GF-D8 (cell line): Measurements from ENCODE around the gene FOXK1.

ENCODE experiments used
- DNase-seq: peaks from one replicate; lab custom pipeline; 2025; lab: John Stamatoyannopoulos, UW

FOXK1 gene

DNA sequence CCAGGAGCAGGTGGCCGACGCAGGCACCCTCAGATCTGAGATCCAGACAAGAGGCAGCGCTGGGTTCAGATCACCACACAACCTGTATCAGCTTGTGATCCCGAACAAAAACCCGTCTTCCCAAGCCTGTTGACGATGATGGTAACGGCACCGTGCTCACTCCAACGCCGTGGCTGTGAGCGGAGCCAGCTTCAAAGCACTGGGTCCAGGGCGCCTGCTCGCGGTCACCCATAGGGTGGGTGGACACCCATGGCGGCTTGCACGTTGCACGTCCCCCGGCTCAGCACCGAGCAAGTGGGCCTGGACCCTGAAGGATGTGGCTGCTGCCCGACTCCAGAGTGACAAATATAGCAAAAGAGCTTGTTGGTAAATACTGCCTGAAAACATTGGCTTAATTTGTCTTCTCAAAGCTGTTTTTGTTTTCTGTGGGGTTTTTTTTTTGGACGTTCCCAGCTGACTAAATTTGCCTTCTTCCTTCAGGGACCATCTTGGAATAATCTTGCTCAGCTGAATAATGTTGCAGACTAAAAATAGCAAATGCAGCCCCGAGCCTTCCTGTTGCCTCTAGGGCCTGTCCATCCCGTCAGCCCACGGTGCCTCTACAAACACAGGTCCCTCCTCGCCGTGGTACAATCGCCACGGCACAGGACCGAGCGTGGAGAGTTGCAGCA lies 41.0 kb downstream of the FOXK1 start:
- no peak for DNase-seq

DNA sequence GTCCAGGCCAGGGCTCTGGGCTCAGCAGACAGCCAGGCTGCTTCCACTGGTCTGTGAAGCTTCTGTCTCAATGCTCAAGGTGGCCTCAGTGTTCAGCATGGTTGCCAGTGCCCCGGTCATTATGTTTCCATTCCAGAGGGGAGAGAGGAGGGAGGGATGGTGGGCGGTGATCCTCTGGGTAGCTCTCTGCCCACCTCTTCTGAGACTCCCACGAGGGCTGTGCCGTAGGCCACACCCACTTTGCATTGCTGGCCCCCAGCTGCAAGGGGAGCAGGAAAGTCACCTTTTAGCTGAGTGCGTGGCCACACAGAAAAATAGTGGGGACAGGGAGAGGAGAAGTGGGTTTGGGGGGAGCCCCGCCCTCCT lies 42.5 kb downstream of the FOXK1 start:
- DNase-seq = no peak

DNA sequence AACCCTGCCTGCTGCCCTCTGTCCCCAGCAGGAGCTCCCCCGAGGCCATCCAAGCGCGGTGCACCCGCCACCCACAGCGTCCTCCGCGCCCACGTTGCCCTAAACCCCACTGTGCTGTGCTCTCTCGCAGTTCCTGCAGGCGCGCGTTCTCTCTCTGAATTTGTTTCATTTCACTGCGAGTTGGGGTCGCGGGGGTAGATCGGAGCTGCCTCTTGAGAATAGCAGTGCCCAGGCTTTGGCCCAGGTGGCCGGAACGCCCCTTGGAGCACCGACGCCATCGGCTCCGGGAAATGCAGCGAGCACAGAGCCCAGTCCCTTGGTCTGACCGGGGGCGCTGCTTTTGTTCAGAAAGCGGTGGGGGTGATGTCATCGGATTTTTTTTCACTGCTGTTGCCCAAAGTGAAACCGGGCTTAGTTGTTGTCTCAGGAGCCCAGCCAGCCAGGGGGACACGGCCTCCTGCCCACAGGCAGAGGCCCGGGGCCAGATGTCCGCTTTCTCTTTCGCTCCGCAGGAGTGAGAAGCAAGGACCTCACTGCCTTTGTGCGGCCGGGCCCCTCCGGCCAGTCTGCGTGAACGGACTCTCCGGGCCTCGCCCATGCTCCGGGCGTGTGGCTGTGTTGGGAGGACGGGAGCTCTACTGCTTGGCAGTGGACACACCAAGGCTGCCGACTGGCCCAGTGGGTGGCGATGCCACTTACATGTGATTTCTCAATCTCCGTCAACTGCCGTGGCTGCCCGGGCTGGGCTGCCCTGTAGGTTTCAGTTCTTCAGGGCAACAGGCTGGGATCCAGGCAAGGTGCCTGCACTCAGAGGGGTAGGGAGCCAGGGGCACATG lies 43.1 kb downstream of the FOXK1 start:
- DNase-seq = no peak

DNA sequence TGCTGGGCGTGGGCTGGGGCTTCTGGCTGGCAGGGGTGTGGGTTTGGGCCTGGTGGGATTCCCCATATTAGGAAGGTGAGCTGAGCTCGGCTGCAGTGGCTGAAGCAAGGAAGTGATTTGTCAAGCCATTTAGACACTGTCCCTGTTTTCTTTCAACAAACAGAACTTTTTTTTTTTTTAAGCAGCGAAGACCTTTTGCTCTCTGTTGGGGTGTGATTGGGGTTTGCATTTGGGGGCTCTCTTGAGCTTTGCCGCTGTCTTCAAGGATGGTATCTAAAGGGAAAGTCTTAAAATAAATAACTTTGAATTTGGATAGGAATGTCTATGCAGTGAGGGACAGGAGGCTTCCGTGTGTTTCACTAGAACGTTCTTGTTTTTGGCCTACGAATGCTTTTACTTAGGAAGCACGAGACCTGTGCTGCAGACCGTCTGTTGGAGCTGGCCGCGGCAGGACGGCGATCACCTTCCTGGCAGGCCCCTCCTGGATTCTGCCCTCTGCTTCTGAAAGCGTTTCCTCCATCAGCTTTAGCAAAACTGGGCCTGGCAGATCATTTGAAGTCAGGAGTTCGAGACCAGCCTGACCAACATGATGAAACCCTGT lies 43.9 kb downstream of the FOXK1 start:
- no peak for DNase-seq

DNA sequence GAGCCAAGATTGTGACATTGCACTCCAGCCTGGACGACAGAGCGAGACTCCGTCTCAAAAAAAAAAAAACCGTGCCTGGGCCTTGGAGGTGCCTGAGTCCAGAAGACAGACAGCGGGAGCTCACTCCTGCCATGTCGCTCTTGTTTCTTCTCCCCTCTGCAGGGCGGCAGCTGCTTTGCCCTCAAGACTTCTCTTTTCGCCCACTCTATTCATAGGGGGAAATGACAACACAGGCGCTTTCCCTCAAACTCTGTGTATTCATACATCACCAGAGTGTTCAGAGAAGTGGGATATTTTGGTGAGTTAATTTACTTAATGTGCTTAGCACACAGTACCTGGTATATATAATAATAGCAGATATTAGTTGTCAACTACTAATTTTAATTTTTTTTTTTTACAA lies 44.5 kb downstream of the FOXK1 start:
- DNase-seq = no peak

DNA sequence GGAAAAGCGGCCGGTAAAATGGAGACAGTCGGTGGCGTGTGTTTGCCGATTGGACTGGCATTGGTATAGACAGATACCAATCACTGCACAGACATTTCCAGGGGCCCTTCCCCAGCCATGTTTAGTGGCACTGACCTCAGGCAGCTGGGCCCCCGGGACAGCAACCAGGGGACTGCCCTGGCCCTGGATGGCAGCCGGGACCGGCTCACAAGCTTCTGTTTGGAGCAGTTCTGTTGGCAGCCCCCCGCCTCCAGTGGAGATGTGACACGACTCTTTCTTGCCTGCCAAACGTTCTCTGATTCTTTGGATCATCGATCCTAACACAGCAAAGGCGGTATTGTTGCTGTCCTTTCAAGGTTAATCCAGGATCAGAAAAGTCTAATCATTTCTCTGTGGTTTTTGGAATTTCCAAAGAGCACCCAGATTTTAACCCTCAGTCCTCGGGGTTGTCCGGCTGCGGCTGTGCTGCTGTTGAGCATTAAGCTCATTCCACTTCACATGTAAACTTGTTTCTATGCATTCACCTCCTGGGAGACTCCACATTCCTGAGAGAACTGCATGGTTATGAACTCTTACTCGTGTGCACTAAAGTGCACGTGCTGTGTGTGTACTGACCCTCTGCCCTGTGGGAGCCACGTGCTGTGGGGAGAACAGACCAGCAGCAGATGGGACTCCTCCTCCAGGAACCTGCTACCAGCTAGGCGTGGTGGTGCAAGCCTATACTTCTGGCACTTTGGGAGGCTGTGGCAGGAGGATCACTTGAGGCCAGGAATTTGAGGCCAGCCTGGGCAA lies 46.0 kb downstream of the FOXK1 start:
- no peak for DNase-seq

DNA sequence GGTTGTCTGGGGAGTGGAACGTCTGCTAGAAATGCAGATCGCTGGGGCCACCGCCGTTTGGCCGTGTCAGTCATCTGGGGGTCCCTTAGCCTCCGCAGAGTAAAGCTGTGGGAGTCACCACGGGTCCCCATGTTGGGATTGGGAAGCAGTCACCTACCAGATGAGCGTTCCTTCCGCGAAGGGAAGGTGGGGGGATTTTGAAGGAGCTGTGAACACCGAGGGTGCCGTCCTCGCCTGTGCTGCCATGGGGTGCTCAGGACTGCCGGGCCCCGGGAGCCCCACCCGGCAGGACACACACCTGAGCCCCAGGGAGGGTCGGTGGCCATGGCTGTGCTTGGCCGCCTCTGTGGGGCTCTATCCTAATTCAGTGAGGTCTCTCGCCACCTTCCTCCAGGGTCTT lies 47.2 kb downstream of the FOXK1 start:
- DNase-seq = no peak

DNA sequence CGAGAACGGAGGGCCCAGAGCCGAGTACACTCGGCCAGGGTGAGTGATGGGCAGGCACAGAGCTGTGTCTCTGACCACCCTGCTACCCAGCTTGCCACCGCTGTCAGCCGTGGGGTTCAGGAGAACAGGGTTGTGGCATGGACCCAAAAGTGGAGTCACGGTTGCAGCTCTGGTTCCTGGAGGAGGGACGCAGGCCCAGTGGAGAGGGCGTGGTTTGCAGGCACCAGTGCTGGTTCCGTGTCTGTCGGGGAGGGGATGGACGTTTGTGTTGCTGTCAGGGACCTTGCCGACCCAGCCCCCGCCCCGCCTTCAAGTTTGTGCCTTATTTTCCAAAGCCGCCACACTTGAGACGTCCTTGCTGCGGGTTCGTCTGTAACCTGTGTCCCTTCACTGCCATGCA lies 48.2 kb downstream of the FOXK1 start:
- DNase-seq = no peak

DNA sequence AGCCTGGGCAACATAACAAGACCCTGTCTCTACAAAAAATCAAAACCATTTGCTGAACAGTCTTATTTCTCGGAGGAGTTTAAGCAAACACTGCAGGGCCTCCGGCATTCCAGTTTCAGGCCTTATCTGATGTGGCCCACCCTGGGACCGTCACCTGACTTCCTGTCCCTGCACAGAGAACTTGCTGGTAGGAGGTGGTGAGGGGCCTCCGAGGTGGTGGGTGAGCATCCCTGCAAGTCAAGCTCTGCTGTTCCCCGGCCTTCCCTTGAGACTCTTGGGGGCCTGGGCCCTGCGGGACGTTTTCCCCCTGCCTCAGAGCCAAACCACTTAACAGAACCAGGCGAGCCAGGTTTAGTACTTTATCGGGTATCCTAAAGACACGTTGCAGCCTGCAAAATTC lies 48.9 kb downstream of the FOXK1 start:
- no peak for DNase-seq

DNA sequence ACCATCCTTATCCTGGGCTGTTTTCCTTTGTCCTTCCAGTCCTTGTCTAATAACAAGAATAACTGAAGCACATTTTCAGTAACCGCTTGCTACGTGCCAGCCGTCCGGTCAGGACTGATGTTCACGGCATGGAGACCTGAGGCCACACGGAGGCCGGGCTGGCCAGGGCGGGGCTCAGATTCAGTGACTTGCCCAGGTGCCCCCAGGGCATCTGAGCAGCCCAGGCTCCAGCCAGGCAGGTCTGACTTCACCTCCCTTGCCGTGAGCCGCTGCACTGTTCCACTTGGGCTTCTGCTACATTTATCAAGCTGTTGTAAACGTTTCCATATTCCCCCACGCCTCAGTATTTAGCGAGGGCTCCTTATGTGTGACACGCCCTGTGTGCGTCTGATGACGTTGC lies 49.7 kb downstream of the FOXK1 start:
- no peak for DNase-seq

DNA sequence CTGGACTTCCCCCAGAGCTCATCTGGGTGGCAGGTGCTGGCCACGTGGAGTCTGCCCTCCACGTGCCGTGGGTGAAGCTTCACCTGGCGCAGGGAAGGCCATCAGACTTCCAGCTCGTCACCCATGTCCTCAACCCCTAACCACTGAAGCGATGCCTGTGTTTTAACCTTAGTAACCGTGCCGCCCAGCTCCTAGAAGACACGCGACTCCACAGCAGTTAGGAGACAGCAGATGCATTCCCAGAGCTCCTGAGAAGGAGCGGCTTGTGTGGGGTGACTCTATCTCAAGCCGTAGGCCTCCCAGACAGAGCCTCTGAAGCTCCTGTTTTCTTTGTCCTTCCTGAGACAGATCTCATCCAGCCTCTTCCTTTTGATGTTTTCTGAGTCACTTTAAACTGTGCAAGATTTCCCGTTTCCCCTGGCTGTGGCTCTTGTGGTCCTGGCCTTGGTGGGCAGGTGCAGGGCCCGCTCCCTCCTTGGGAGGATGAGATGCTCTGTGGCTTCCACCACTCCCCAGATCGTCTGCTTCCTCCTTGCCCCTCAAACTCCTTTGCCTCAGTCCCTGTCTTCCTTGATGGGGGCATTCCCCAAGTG lies 51.9 kb downstream of the FOXK1 start:
- peak; percentile 28 for DNase-seq

DNA sequence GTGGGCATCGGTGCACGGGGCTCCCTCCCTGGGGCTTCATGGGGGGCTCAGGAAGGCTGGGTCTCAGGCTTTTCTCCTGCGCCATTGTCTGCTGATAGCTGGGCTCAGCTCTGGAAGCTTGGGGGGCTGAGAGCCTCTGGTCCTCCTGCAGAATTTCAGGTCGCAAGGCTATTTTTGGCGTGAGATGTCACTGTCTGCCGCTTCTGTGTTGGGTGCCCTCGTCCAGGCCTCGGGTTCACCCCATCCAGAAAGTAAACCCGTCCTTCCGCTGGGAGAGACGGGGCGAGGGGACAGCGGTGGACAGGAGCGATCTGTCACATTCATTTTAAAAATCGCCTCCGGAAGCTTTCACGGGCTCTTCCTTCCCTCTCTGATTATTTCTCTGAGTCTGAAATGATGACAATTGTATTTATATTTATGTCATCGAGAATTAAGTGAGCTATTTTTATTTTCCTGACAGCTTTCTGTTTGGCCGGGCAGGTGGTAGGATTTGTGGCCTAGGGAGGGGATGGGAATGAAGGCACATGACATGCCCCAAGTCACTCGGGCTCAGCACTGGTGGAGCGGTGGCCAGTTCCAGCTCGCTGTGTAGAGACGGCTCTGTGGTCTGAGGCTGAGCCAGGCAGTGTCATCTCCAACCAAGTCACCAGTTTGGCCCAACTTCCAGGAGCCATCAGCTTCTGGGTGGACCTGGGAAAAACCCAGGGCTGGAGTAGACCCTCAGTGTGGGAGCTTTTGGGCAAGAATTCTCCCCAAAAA lies 52.7 kb downstream of the FOXK1 start:
- DNase-seq = no peak

DNA sequence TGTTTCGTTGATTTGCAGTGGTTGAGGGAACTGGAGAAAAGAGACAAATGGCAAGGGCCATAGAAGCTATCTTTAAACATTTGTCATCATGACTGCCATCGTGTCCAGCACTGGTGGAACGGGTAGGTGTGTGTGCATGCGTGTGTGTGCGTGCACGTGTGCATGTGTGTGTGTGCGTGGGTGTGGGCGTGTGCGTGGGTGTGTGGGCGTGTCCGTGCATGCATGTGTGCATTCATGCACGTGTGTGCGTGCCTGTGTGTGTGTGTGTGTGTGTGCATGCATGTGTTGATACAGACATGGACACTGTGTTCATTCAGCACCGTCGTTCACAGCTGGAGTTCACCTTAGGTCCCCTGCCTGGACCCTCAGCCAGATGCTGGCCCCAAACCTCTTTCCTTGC lies 55.2 kb downstream of the FOXK1 start:
- no peak for DNase-seq

DNA sequence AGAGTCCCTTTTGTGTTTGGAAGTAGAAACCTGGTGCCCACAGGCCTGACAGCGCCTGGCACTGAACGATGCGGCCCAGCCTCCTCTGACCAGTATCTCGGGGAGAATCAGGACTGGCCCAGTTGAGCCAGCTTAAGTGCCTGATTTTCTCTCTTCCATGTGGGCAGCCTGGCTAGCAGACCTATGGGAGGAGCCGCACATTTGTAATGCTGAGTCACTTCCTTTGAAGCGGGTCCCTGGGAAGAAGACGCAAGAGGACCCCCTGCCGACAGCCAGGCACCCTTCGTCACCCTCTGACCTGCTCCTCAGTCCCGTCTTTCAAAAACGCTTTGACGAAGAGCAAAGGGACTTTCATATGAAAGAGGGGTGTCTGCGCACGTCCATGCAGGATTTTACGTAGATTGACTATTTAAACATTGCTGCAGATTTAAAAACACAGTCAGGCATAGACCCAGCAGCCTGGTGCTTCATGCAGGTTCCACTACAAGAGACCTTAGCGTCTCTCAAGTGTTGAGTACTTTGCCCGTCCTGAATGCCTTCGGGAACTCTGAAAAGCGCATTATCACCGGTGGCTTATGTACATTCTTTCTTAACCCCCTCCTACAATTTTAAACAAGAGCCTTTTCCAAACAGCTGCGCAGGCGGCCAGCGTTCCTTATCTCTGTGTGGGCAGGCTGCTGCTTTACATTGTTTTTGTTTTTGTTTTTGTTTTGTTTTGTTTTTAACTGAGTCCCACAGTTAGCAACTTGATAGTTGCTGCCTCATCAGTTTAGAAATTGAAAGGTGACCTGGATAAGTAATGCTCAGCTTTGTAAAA lies 56.8 kb downstream of the FOXK1 start:
- DNase-seq = peak; percentile 70

DNA sequence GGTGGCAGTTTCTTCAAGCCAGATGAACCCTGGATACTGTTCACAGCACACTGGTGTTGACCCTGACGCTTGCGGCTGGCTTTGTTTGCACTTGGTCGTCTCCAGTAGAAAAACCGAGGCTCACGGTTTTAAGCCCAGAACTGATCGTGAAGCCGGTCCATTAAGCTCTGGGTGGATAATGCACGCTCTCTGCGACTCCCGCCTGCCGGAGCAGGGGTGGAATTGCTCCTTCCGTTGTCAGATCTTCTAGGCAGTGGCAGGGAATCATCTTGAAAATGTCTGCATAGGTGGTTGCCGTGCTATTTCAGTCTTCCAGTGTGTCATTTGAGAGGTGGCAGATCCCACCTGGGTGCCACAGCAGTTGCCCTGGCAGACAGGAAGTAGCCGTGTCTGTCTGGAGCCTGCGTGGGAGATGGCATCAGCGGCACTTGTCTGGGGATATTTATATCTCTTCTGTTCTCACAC lies 57.5 kb downstream of the FOXK1 start:
- DNase-seq = peak; percentile 34

DNA sequence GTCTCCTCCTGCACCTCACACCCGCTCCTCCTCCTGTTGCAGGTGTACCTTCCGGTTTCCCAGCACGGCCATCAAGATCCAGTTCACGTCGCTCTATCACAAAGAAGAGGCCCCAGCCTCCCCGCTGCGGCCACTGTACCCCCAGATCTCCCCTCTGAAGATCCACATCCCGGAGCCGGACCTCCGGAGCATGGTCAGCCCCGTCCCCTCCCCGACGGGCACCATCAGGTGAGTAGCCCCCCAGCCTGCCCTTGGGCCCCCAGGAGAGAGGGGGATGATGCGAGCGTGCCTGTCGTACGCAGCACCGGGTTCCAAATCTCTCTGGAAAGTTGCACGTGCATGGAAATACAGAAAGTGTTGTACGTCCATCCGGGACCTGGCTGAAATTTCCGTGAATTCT lies 58.7 kb downstream of the FOXK1 start:
- no peak for DNase-seq

DNA sequence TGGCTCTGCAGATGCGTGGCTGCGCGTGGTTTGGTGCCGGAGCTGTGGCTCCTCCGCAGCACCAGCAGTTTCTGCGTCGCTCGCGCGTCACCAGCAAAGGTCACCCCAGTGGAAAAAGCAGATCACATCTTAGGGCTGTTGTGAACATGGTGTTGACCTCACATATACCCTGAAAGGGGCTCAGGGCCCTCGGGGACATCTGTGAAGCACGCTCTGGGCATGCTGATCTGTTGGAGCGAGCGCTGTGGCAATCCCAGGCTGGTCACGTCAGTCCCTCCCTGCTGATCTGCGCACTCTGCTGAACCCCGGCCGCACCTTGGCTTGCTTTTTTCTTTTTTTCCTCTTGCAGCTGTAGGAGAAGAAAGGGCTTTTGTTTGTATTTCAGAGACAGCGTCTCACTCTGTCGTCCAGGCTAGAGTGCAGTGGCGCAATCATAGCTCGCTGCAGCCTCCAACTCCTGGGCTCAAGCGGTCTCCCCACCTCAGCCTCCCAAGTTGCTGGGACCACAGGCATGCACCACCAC lies 60.0 kb downstream of the FOXK1 start:
- no peak for DNase-seq

DNA sequence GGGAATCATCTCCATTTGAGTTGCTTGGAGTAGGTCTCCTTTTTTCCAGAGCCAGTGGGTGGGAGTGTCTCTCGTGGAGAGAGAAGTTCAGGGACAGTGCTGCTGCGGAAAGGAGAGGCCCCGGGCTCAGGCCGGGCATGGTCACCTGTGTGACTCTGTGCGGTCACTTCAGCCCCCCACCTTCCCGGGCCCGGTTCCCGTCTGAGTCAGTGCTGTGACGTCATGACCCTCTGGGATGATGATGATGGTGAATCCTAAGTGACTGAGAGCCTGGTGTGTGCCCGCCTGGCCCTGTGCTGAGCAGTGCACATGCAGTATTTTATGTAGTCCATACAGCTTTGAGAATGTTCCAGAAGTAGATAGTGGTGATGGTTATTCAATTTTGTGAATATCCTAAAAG lies 60.8 kb downstream of the FOXK1 start:
- DNase-seq = no peak

DNA sequence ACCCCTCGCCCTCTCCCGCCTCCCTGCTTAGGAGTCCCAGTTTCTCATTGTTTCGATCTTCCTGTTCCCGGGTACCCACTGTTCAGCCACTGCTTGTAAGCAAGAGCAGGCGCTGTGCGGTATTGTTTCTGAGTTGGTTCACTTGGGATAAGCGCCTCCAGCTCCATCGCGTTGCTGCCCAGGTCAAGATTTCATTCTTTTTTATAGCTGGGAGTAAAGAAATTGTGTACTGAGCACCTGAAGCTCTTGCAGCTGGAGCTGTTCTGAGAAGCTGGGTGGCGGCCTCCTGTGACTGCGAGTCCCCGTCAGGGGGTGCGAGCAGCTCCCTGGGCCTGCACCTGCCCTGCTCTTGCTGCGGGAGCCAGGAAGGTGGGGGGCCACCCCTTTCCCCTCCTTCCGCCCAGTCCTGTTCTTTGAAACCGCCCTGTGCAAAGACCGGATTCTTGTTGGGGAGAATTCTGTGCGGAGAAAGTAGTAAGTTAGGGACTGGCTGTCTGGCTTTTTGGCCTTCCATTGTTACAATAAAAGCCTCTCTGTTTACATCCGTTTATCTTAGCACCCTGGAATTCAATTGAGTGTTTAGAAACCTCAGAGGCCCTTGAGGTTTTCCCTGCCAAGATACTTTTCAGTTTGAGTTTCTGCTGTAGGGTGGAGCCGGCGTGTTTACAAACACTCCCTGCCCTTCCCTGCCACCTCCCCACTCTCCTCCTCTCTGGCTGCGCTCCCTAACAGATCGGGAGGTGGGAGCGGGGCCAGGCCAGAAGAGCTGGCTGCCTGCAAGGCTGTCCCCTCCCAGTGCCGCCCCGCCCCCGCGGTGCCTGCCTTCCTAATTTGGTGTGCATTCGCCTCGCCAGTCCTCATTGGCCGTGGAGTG lies 62.5 kb downstream of the FOXK1 start:
- DNase-seq = no peak
